ENCODE measurements around the gene LYSMD4.

GRCh38 chr15:99741835-99742234 is 8.6 kb upstream of the LYSMD4 start:
- no peak for TF ChIP-seq CTCF (optimal IDR thresholded peaks at IDR 0.05 in 1 of 3, IDR thresholded peaks at IDR 0.05 in 1 of 3, conservative IDR thresholded peaks at IDR 0.05 in 1 of 3; ENCODE audit: extremely low read depth in 1 of 3, insufficient read depth in 2 of 3, low read length in 3 of 3)
- TF ChIP-seq EZH2 (IDR thresholded peaks at IDR 0.05; ENCODE audit: low read length) = no peak

Measured in keratinocyte (primary cell).